CD4-positive, alpha-beta T cell treated with Interleukin-10 for 1 hour (primary cell): ENCODE results near the gene EFNA1.
"Not testable (repeated sequence)": the region's sequence is repeated elsewhere in the genome, so short reads cannot be mapped to it uniquely, and the experiment has no call there.

Experiments
- DNase-seq: peaks from one replicate; pipeline ENCODE4 v3.0.0-alpha.2; 2020

EFNA1 gene

GRCh38 chr1:155092641-155093040, 35.0 kb upstream of the EFNA1 start:
- DNase-seq, result no peak

DNA sequence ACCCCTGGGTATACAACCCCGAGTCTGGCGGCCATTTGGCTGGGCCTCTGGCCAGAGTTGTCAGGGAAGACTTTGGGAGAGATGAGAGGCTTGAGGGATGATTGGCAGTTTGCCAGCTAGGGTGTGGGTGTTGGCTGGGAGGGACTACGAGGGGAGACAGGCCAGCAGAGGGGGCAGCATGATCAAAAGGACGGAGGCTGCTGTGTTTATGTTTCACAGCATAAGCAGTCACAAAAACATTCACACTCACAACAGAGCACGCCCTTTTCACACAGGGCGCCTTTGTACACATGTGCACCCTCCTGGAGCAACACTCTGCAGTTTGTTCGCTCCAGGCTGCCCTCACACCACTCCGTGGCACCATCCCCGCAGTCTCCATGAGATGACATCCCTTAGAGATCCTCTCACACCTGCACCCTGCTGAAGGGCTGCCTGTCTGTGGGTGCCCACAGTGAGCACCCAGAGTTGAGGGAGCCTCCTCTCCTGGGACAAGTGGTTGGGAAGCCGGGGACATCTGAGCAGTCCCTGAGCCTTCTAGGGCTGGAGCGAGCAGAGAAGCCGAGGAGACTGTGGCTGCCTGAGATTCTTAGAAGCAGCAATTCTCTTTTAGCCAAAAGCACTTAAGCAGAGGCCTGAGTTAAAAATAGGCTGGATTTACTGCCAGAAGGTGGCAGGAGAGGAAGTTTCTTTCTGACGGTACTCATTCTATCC, 33.6 kb upstream of the EFNA1 start:
- DNase-seq, result peak; percentile 38

GRCh38 chr1:155094622-155094948, 33.1 kb upstream of the EFNA1 start:
- no peak for DNase-seq

- DNase-seq, result no peak
Observed at GRCh38 chr1:155099331-155099730, 28.3 kb upstream of the EFNA1 start.

GRCh38 chr1:155103325-155103724, 24.4 kb upstream of the EFNA1 start:
- no peak for DNase-seq

GRCh38 chr1:155104605-155105534, 22.8 kb upstream of the EFNA1 start:
- DNase-seq, result no peak

DNA sequence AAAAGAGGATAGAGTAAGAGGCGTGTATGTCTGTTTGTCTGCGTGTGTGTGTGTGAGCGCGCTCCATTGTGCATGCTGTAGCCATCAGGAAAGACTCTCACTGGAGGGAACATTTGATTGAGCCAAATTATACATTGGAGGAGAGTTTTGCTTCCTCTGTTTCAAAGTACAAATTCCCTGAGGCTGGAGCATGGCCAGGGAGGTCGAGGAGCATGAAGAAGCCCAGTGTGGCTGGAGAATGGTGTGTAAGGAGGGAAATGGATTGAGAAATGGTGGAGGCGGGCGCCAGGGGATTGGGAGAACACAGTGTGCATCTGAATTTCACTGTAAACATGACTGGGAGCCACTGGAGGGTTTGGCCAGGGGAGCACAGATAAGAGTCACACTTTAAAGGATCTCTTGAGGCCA, 22.1 kb upstream of the EFNA1 start:
- DNase-seq, result no peak

- DNase-seq, result no peak
Observed at GRCh38 chr1:155106862-155107261, 20.8 kb upstream of the EFNA1 start.

DNA sequence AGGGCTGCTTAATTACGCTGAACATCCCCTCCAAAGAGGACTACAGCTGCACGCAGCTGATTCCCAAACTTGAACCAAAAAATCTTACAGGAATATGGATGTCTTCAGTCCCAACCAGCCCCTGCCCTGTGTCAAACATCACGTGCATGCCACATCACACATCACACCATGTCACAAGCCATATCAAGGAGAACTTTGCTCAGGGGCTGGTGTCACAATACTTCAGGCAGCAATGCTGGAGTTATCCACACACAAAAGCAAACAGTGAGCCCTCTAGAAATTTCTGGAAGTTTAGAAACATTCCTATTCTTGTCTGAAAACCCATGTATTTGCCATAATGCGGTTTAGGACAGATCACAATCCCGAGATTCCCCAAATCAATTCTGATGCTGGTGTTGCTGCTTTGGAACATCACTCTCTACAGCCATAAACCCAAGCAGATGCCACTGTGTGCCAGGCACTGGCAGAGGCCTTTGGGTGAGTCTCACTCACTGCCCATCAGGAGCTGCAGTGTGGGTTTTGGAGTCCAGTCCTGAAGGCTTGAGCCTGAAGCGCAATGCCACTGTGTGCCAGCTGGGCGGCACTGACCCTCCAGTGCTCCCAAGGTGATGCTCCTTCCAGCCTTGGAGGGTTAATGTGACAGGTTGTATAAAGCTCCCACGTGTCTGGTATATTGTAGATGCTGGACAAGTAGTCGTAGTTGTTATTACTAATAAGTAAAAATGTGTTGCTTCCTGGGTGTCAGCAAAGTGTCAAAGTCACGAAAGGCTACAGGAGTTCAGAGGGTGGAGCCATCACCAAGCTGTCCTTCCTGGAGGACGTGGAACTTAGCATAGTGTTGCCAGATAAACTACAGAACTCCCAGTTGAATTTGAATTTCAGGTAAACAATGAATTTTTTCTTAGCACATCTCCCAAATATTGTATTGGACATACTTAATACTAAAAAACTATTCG, 20.1 kb upstream of the EFNA1 start:
- DNase-seq, result no peak

DNA sequence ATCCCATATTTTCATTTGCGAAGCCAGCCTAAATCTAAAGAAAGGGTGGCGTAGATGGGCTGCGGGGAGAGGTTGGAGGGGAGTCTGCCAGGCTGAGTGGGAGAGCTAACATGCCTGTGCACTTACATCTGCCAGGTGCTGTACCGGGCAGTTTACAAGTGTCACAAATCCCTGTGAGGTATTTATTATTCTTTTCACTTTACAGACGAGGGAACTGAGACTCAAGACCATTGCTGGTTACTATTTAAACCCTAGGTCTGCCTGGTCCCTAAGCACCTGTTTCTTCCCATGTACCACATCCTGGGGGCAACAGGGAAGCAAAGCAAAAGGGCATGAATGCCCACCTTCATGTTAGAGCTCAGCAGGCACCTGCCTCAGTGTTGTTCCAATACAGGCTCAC, 19.4 kb upstream of the EFNA1 start:
- DNase-seq, result no peak

GRCh38 chr1:155110381-155110780, 17.3 kb upstream of the EFNA1 start:
- DNase-seq, result no peak

GRCh38 chr1:155110826-155111225, 16.9 kb upstream of the EFNA1 start:
- DNase-seq, result no peak

GRCh38 chr1:155113450-155113980, 14.2 kb upstream of the EFNA1 start:
- DNase-seq, result no peak

DNA sequence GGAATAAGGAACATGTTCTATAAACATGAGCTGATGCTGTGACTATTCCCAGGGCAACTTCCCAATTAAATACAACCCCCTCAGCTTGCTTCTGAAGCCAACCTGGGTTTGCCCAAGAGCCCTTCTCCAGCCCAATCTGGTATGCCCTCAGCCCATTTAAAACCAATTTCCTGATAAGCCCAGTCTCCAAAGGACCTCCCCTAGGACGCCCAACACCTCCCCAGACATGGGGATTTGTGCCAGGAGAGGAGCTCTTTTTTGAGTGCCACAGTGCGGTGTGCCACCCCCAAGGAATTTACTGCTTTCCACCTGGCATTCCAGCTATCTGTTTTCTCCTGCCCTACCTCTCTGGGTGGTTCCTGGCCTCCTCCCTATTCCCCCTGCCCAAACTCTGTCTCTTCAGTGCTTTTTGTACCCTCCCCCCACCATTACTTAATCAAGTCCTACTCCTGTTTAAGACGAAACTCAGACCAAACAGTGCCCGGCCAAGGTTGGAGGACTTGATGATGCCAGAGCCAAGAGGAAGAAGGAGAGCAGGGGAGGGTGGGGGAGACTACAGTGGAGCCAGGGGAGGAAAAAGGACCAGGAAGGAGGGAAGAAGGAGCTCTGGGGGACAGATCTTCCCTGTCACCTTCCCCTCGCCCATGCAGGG, 11.4 kb upstream of the EFNA1 start:
- DNase-seq, result no peak

- no peak for DNase-seq
Observed at GRCh38 chr1:155117610-155118009, 10.1 kb upstream of the EFNA1 start.

DNA sequence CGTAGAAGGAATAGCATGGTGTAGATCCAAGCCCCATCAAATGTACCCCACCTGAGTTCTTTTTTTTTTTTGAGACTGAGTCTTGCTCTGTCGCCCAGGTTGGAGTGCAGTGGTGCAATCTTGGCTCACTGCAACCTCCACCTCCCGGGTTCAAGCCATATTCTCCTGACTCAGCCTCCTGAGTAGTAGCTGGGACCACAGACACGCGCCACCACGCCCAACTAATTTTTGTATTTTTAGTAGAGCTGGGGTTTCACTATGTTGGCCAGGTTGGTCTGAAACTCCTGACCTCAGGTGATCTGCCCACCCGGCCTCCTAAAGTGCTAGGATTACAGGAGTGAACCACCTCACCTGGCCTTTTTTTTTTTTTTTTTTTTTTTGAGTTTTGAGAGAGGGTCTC, 9.6 kb upstream of the EFNA1 start:
- DNase-seq, result not testable (repeated sequence)

GRCh38 chr1:155120253-155120652, 7.4 kb upstream of the EFNA1 start:
- DNase-seq, result no peak

DNA sequence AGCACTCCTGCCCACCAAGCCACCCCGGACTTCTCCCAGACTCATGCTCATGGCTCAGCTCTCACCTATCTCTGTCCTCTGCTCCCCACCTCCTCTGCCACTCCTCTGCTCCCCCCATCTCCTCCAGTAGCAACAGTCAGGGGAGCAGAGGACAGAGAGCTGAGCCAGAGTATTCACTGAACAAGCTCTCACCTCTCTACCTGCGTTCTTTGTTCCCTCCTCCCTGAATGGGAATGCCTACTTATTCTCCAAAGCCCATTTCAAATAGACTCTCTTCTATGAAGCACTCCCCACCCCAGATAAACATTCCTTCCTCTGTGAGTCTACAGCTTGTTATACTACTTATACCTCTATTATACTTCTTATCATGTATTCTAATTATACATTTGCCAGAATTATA, 6.4 kb upstream of the EFNA1 start:
- DNase-seq, result no peak

GRCh38 chr1:155122308-155122707, 5.4 kb upstream of the EFNA1 start:
- no peak for DNase-seq

- DNase-seq, result no peak
Observed at GRCh38 chr1:155123801-155124200, 3.9 kb upstream of the EFNA1 start.

DNA sequence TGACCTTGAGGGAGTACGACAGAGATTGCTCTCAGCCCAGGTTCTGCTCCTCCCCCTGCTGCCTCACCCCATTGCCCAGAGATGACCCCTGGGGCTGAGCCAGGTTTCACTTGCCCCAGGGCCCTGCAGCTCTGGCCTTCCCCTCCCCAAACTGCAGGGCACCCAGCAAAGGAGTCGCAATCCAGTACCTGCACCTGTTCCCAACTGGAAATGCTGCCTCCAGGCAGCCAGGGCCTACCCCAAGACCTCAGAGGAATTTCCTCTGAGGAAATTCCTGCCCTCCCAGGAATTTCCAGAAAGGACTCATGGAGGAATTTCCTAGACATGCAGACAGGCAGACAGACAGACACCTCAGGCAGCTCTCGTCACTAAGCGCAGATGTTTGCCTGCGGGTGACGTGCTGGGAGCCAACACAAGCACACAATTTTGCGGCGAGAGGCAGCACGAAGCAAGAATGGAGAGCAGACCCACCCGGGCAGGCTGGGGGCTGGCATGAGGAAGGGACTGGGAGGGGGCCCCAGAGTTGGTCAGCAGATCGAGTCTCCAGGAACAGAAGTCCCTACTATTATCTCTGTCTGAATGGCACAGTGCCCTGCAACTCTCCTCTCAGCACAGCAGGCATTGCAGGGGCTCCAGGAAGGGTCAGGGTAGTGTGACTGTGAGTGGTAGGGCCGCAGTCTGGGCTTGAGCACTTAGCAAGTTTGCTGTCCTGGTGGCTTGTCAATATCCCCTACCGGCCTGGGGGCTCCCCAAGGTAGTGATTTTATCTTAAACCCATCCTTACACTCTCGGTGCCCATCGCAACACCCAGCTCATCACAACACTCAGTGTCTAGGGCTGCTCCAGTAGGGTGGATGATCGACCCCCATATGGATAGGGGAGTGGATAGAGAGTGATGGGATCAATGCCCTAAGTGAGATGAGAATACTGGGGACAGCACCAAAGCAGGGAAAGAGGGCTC, 2.9 kb upstream of the EFNA1 start:
- DNase-seq, result no peak
